HEK293T (cell line): ENCODE measurements around the gene HMGB3.

Experiments
- FOXA1 ChIP-seq: fragments of 450-650 bp; IDR thresholded peaks from 2 replicates; pipeline ENCODE4 v1.6.1; 2016; ENCODE audit warnings: mild to moderate bottlenecking
- FOXM1 ChIP-seq: fragments of 450-650 bp; IDR thresholded peaks from 2 replicates; pipeline ENCODE4 v1.6.1; 2017; ENCODE audit warnings: mild to moderate bottlenecking, borderline replicate concordance
- SP1 ChIP-seq: fragments of 450-650 bp; IDR thresholded peaks from 2 replicates; pipeline ENCODE4 v1.6.1; 2017
- TARDBP ChIP-seq: fragments of 450-650 bp; IDR thresholded peaks from 2 replicates; pipeline ENCODE4 v1.6.1; 2016
- ZNF384 ChIP-seq: fragments of 450-650 bp; IDR thresholded peaks from 2 replicates; pipeline ENCODE4 v1.6.1; 2016

DNA sequence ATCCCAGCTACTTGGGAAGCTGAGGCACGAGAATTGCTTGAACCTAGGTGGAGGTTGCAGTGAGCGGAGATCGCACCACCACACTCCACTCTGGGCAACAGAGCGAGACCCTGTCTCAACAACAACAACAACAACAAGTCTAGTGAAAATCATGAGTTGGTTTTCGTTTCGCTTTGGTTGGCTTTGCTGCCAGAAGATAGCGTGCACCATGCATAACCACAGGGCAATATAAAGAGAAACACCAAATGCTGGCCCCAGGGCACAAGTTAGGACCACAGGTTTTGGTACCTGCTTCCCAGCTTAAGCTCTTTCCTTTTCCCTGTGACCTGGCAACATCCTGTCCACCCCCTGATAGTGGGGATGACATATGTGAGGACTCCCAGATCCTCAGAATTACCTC, 21.5 kb upstream of the HMGB3 start:
- TF ChIP-seq SP1 = no peak
- no peak for TF ChIP-seq FOXM1
- no peak for TF ChIP-seq FOXA1
- no peak for TF ChIP-seq TARDBP
- TF ChIP-seq ZNF384 = no peak
